Mammary epithelial cell (primary cell): Measurements from ENCODE around the gene GRIN2C.

ENCODE experiments used
- CTCF ChIP-seq, 2 donors: IDR thresholded peaks in 1 of 2; conservative IDR thresholded peaks in 1 of 2; 2 replicates each; pipeline ENCODE4 v1.5.1; 2011 to 2012; ENCODE audit warnings: inconsistent platforms in 2 of 2, low read length in 2 of 2, mild to moderate bottlenecking in 2 of 2, control low read depth in 1 of 2, low read depth in 1 of 2; ENCODE audit not compliant: insufficient read depth in 1 of 2; ENCODE audit errors: extremely low read depth in 1 of 2
- EZH2 ChIP-seq: IDR thresholded peaks from 2 replicates; pipeline ENCODE4 v1.6.1; 2012; ENCODE audit warnings: low read length, inconsistent platforms, borderline replicate concordance

- TF ChIP-seq EZH2, result no peak
- peak; percentile 33 to 68 for TF ChIP-seq CTCF (conservative IDR thresholded peaks at IDR 0.05 in 1 of 2, IDR thresholded peaks at IDR 0.05 in 1 of 2; ENCODE audit: extremely low read depth in 1 of 2, insufficient read depth in 1 of 2, low read depth in 1 of 2, low read length in 2 of 2)
These were observed 2.6 kb upstream of the GRIN2C start for GRCh38 chr17:74862108-74862901.
